GM12878 (cell line): Measurements from ENCODE around the gene NAA30. TPM values are rescaled to one million over a fixed set of nuclear protein-coding genes. Genes with fewer than 3 reads are reported as not detected.

Experiments used
- ATAC-seq: fragments of 200-7000 bp; cut with Tn5 transposase; 3 replicates; pipeline ENCODE4 v1.9.1; 2020; ENCODE audit warnings: mild to moderate bottlenecking, moderate library complexity
- BruUV-seq: library from RNA; stranded (reverse); fragments of 400-500 nt; replicated peaks from 2 replicates; lab custom pipeline; 2021; lab: Mats Ljungman, UMichigan
- CTCF ChIA-PET: fragments of 300-600 bp; sonication (Branson Sonifier 250); formaldehyde crosslinking; extraction: SDS; loops from one replicate; lab custom pipeline; 2021; ENCODE audit warnings: inconsistent platforms; lab: Yijun Ruan, JAX
- POLR2A ChIA-PET: fragments of 350-600 bp; formaldehyde crosslinking; extraction: SDS; loops from one replicate; lab custom pipeline; 2021; ENCODE audit warnings: inconsistent platforms; lab: Charles Lee
- RAD21 ChIA-PET: fragments of 300-600 bp; sonication (Branson Sonifier 250); formaldehyde crosslinking; loops from one replicate; lab custom pipeline; 2023; ENCODE audit warnings: antibody characterized with exemption; ENCODE audit not compliant: unreplicated experiment; lab: Charles Lee
- SMC1A ChIA-PET: fragments of 300-600 bp; sonication (Branson Sonifier 250); formaldehyde crosslinking; loops from one replicate; lab custom pipeline; 2023; ENCODE audit not compliant: unreplicated experiment, uncharacterized antibody; lab: Charles Lee
- DNase-seq: peaks from one replicate; pipeline ENCODE4 v3.0.0-alpha.2; 2011; ENCODE audit warnings: low read depth, low spot score
- FAIRE-seq: peaks from 3 replicates; lab custom pipeline; 2011; peaks lifted over from hg19 to GRCh38; lab: Jason Lieb, UNC
- H2AFZ ChIP-seq: 2 replicates; pipeline ENCODE4 v1.6.0; 2011; ENCODE audit warnings: low read depth, low read length, control low read depth; ENCODE audit not compliant: control insufficient read depth
- H3K27ac ChIP-seq: 2 replicates; pipeline ENCODE4 v1.5.1; 2011; ENCODE audit warnings: control low read depth; ENCODE audit not compliant: control insufficient read depth, insufficient read depth
- H3K27me3 ChIP-seq, 2 experiments: replicated peaks in 1 of 2; 2 replicates each; pipeline versions ENCODE4 v1.6.0 to v1.6.1; 2011; ENCODE audit warnings: low read length in 1 of 2; ENCODE audit not compliant: control insufficient read depth in 2 of 2, insufficient read depth in 2 of 2
- H3K36me3 ChIP-seq, 2 experiments: 2 replicates each; pipeline ENCODE4 v1.5.1; 2011; ENCODE audit warnings: low read length in 1 of 2; ENCODE audit not compliant: control insufficient read depth in 2 of 2, insufficient read depth in 2 of 2
- H3K4me1 ChIP-seq: 2 replicates; pipeline ENCODE4 v1.6.1; 2011; ENCODE audit warnings: mild to moderate bottlenecking, low read length, moderate library complexity, mixed read lengths; ENCODE audit not compliant: control insufficient read depth, insufficient read depth
- H3K4me2 ChIP-seq: 2 replicates; pipeline ENCODE4 v1.6.0; 2011; ENCODE audit warnings: control low read depth; ENCODE audit not compliant: control insufficient read depth, insufficient read depth
- H3K4me3 ChIP-seq: fragments of 200-600 bp; sonication (generic); 2 replicates; pipeline ENCODE4 v1.5.1; 2016
- H3K79me2 ChIP-seq: 2 replicates; pipeline ENCODE4 v1.6.0; 2011; ENCODE audit warnings: low read length; ENCODE audit not compliant: control insufficient read depth, insufficient read depth
- H3K9ac ChIP-seq: 2 replicates; pipeline ENCODE4 v1.8.0; 2011; ENCODE audit warnings: low read length, control low read depth, mixed read lengths; ENCODE audit not compliant: control insufficient read depth, insufficient read depth
- H3K9me3 ChIP-seq: replicated peaks from 3 replicates; pipeline ENCODE4 v1.5.1; 2011; ENCODE audit warnings: mild to moderate bottlenecking, low read length; ENCODE audit not compliant: control insufficient read depth, insufficient read depth
- H4K20me1 ChIP-seq: 2 replicates; pipeline ENCODE4 v1.6.0; 2011; ENCODE audit not compliant: control insufficient read depth, insufficient read depth
- MYB ChIP-seq: fragments of 150-350 bp; IDR thresholded peaks from 2 replicates; pipeline ENCODE4 v1.6.1; 2014; ENCODE audit warnings: mild to moderate bottlenecking, low read depth, low read length, borderline replicate concordance
- NFYB ChIP-seq: IDR thresholded peaks from 2 replicates; pipeline ENCODE4 v1.6.1; 2011; ENCODE audit warnings: low read depth, mild to moderate bottlenecking, low read length, improper control_type of control experiment, moderate library complexity; ENCODE audit not compliant: insufficient read depth
- WGBS: methylation state at CpG from one replicate; pipeline ENCODE4 v1.1.6; 2016; ENCODE audit warnings: low lambda C conversion rate; ENCODE audit not compliant: insufficient replicate concordance, insufficient coverage; ENCODE audit errors: missing lambda C conversion rate; 5-methylcytosine and 5-hydroxymethylcytosine counted together
- in situ Hi-C: fragments of 300-500 bp; cut with MboI; formaldehyde crosslinking; loops from 9 replicates; pipeline ENCODE4 v1.14.3; 2018; ENCODE audit warnings: mixed read lengths
- intact Hi-C: fragments of 100-400 bp; cut with micrococcal nuclease; formaldehyde crosslinking; loops from one replicate; pipeline ENCODE4 v1.14.2; 2022; ENCODE audit not compliant: unreplicated experiment
- polyA plus RNA-seq, 11 experiments: library from polyadenylated mRNA; depleted of rRNA in 4 of 11; unstranded in 6 of 11; stranded (reverse) in 5 of 11; fragments of >200 nt; fragmentation: Nextera tagmentation in 4 of 11; fragmentation: Illumina TruSeq in 1 of 11; extraction: Ambion mirVana in 4 of 11; extraction: Trizol in 1 of 11; gene quantifications; 1 replicate in 1 of 11; 2 replicates in 10 of 11; pipeline versions ENCODE4 v1.2.1 to v1.2.3, GENCODE V29; 2011 to 2016; ENCODE audit warnings: inconsistent platforms in 2 of 11, missing spikeins in 2 of 11, low read depth in 1 of 11
- total RNA-seq, 4 experiments: library from RNA; depleted of rRNA in 3 of 4; stranded (reverse); fragments of >200 nt in 3 of 4; fragmentation: Illumina TruSeq in 1 of 4; extraction: Trizol in 1 of 4; gene quantifications; 2 replicates each; pipeline versions ENCODE4 v1.2.1 to v1.2.3, GENCODE V29; 2013 to 2021

The NAA30 gene
- total and polyA plus RNA-seq, 10 of the 15 experiments (the other 5 are each of a cell fraction or from before 2014, with no cell fraction given): 4.5 to 15.6 (median 10.5) TPM

DNA sequence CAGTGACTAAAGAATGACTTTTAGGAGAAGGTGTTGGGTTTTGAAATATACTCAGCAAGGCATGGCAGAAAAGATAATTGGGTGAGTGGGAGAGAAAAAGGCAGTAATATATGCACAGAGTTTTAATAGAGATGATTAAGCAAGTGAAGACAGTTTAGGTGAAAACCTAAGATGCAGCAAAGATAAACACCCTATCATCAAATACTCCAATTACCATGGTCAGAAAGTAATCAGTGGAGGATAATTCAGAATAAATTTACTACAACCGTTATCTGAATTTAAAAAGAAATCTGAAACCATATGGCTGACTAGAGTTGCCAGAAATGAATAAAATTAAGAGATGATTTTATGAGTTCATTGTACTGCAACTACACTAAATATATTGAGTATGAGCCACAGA lies 26.8 kb downstream of the NAA30 start:
- no peak overlapping the region for H3K4me3 ChIP-seq
- ChIA-PET CTCF (no interaction called here), RAD21 (no interaction called here), POLR2A (no interaction called here), SMC1A (no interaction called here)
- BruUV-seq: no TSS peak
- no peaks in the 10 kb centered on the region for H3K79me2 ChIP-seq
- H3K4me2 ChIP-seq: no peak overlapping the region
- H3K9ac ChIP-seq: no peak overlapping the region
- TF ChIP-seq MYB: no peak
- H3K27ac ChIP-seq: no peak overlapping the region
- H2AFZ ChIP-seq: no peak overlapping the region
- intact Hi-C loops: no loop called here
- H3K36me3 ChIP-seq: no peaks in the 10 kb centered on the region
- in situ Hi-C loops: no loop called here
- 50% methylated on average over 1 of the region's 1 CpG for WGBS
- DNase-seq (no peak), FAIRE-seq (no peak), ATAC-seq (no peak)
- no peaks in the 10 kb centered on the region for H3K9me3 ChIP-seq
- no peaks in the 10 kb centered on the region for H3K4me1 ChIP-seq
- H3K27me3 ChIP-seq: no peaks in the 10 kb centered on the region
- H4K20me1 ChIP-seq: no peaks in the 10 kb centered on the region

- Histone ChIP-seq H3K4me3 (no peak overlapping the region), H4K20me1 (no peaks in the 10 kb centered on the region), H3K9me3 (no peaks in the 10 kb centered on the region), H2AFZ (no peak overlapping the region), H3K4me2 (no peak overlapping the region), H3K79me2 (no peaks in the 10 kb centered on the region), H3K4me1 (no peaks in the 10 kb centered on the region), H3K27me3 (no peaks in the 10 kb centered on the region)
- intact Hi-C loops: no loop called here
- RAD21 ChIA-PET: no interaction called here
- SMC1A ChIA-PET: no interaction called here
- POLR2A ChIA-PET: no interaction called here
- ATAC-seq: no peak
- DNase-seq: no peak
- CTCF ChIA-PET: no interaction called here
- FAIRE-seq: no peak
- no TSS peak for BruUV-seq
- TF ChIP-seq NFYB: no peak
- TF ChIP-seq, all 136 proteins: peak for 0
- in situ Hi-C loops: no loop called here
- H3K36me3 ChIP-seq: no peaks in the 10 kb centered on the region
- 81% methylated on average over 4 of the region's 4 CpGs for WGBS
- no peak overlapping the region for H3K27ac ChIP-seq
- no peak overlapping the region for H3K9ac ChIP-seq
Measured at GRCh38 chr14:57418999-57419398, 28.6 kb downstream of the NAA30 start.
